Fibroblast of pulmonary artery (primary cell): Measurements from ENCODE around the gene SGCA.
A peak's percentile ranks its signal among the peaks of the same experiment; 100 is the strongest.

ENCODE experiments used
- DNase-seq: peaks from one replicate; pipeline ENCODE4 v3.0.0-alpha.2; 2010; ENCODE audit warnings: low read depth
- H3K4me3 ChIP-seq: replicated peaks from 2 replicates; pipeline ENCODE4 v1.5.1; 2011; ENCODE audit warnings: low read depth, mild to moderate bottlenecking, control low read depth, low read length, moderate library complexity
- TF ChIP-seq, protein P1 (sequence below): IDR thresholded peaks from 2 replicates; pipeline ENCODE4 v1.5.1; 2011; ENCODE audit warnings: mild to moderate bottlenecking, control low read depth, low read length, inconsistent platforms; ENCODE audit errors: missing control alignments

Gene SGCA

GRCh38 chr17:50136096-50136687 is 29.6 kb upstream of the SGCA start:
- DNase-seq: no peak
- no peak overlapping the region for H3K4me3 ChIP-seq
- TF ChIP-seq, protein P1, sequence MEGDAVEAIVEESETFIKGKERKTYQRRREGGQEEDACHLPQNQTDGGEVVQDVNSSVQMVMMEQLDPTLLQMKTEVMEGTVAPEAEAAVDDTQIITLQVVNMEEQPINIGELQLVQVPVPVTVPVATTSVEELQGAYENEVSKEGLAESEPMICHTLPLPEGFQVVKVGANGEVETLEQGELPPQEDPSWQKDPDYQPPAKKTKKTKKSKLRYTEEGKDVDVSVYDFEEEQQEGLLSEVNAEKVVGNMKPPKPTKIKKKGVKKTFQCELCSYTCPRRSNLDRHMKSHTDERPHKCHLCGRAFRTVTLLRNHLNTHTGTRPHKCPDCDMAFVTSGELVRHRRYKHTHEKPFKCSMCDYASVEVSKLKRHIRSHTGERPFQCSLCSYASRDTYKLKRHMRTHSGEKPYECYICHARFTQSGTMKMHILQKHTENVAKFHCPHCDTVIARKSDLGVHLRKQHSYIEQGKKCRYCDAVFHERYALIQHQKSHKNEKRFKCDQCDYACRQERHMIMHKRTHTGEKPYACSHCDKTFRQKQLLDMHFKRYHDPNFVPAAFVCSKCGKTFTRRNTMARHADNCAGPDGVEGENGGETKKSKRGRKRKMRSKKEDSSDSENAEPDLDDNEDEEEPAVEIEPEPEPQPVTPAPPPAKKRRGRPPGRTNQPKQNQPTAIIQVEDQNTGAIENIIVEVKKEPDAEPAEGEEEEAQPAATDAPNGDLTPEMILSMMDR: no peak

- H3K4me3 ChIP-seq: no peak overlapping the region
- TF ChIP-seq, protein P1: no peak
- no peak for DNase-seq
These were observed 28.8 kb upstream of the SGCA start for GRCh38 chr17:50137042-50137441.

- no peak overlapping the region for H3K4me3 ChIP-seq
- TF ChIP-seq, protein P1: no peak
- no peak for DNase-seq
These were observed 26.5 kb upstream of the SGCA start for GRCh38 chr17:50139185-50139783.

- peak; percentile 84 for DNase-seq
- TF ChIP-seq, protein P1: peak; percentile 91
- H3K4me3 ChIP-seq: no peak overlapping the region
These were observed 25.6 kb upstream of the SGCA start for GRCh38 chr17:50139950-50140885.

DNA sequence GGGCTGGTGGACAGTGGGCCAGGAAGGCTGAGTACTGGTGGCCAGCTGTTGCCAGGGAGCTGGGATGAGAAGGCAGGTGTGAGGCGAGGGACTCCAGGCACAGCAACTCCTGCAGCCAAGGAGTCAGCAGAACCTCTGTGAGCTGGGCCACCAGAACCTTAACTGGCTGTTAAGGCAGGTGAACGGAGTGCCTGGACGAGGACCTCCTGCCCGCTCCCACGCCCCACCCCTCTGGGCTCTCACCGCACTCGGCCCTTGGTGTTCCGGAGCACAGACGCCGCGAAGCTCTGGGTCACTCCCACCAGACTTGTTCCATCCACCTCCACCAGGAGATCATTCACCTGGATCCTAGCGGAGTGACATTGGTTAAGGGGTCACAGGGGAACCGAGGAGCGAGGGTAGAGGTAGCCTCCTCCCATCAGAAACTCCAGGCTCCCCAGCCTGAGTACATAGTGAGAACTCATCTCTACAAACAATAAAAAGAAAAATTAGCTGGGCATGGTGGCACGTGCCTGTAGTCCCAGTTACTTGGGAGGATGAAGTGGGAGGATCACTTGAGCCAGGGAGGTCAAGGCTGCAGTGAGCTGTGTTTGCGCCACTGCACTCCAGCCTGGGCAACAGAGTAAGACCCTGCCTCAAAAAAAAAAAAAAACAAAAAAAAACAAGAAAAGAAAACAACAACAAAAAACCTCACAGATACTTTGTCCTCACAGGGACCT is 24.6 kb upstream of the SGCA start:
- no peak for DNase-seq
- TF ChIP-seq, protein P1: no peak
- no peak overlapping the region for H3K4me3 ChIP-seq

GRCh38 chr17:50141745-50142110 is 24.1 kb upstream of the SGCA start:
- no peak overlapping the region for H3K4me3 ChIP-seq
- TF ChIP-seq, protein P1: no peak
- DNase-seq: no peak
